Stimulated activated CD8-positive, alpha-beta memory T cell treated with anti-CD3 and anti-CD28 coated beads, Interleukin-7, amount 100 ng/mL, for 48 hours (primary cell): ENCODE results near the gene CTU1.

Source experiments
- DNase-seq, 2 donors: peaks; one replicate each; pipeline ENCODE4 v3.0.0-alpha.2; 2020; ENCODE audit warnings: low read depth in 1 of 2; ENCODE audit errors: extremely low read depth in 1 of 2

Gene CTU1

GRCh38 chr19:51135004-51135403, 26.8 kb upstream of the CTU1 start:
- DNase-seq, result no peak

DNA sequence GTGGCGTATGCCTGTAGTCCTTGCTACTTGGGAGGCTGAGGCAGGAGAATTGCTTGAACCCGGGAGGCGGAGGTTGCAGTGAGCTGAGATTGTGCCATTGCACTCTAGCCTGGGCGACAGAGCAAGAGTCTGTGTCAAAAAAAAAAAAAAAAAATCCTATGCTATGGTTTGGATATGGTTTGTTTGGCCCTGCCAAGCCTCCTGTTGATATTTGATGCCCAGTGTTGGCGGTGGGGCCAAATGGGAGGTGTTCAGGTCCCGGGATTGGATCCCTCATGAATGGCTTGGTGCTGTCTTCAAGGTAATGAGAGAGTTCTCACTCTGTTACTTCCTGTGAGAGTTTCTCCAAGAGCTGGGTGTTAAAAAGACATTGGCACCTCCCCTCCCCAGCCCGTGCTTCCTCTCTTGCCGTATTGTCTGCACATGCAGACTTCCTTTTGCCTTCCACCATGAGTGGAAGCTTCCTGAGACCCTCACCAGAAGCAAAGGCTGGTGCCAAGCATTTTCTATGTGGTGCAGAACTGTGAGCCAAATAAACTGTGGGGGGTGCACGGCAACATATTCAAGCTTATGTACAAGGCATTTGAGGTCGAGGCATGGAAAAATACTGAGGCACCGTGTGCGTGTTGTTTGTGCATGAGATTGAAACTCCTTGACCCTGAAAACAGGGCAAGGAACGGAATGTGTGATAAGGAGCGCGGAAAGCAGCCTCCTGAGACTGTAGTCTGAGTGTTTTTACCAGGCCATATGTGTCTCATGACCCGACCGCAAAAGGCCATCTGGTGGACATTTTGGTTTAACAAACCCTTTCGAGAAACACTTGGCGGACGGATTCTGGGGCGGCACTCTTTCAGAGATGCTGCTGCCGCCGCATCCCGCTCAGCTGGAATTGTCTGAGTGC, 23.8 kb upstream of the CTU1 start:
- peak in 1 of 2 donors; percentile 14 for DNase-seq

DNA sequence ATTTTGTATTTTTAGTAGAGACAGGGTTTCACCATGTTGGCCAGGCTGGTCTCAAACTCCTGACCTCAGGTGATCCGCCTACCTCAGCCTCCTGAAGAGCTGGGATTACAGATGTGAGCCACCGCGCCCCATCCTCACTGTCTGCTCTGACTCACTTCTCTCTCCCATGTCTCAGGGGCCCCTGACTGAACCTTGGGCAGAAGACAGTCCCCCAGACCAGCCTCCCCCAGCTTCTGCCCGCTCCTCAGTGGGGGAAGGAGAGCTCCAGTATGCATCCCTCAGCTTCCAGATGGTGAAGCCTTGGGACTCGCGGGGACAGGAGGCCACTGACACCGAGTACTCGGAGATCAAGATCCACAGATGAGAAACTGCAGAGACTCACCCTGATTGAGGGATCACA, 21.5 kb upstream of the CTU1 start:
- no peak for DNase-seq

DNA sequence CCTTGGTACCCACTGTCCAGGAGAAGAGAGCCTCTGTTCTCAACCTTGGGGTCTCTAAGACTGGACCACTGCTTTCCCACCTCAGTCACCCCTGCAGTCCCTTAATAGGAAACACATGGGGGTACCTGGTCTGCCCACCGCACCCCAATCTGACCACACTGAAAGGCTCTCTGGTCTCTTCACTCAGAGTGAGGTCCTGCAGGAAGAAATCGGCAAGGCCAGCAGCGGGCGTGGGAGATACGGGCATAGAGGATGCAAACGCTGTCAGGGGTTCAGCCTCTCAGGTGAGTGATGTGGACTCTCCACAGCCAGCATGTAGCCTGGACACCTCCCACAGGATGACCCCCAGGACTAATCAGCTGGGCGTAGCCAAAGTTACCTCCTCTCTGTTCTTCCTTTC, 20.0 kb upstream of the CTU1 start:
- no peak for DNase-seq

DNA sequence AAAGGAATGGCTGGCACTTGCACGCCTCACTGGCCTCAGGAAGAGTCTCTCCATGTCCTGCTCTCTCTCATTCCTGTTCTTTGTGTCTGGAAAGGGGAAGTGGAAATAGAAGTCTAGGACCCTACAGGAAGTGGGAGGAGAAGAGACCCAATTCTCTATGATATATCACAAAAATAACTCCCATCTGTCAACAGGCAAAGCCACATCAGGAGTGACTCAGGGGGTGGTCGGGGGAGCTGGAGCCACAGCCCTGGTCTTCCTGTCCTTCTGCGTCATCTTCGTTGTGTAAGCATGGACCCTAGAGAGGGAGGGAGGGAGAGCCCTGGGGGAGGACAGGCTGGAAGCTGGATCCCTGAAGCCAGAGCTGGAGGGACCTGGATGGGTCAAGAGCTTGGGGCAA, 19.5 kb upstream of the CTU1 start:
- DNase-seq, result peak in 1 of 2 donors; percentile 40

GRCh38 chr19:51127032-51127431, 18.8 kb upstream of the CTU1 start:
- no peak for DNase-seq

GRCh38 chr19:51125421-51126075, 17.3 kb upstream of the CTU1 start:
- no peak for DNase-seq

DNA sequence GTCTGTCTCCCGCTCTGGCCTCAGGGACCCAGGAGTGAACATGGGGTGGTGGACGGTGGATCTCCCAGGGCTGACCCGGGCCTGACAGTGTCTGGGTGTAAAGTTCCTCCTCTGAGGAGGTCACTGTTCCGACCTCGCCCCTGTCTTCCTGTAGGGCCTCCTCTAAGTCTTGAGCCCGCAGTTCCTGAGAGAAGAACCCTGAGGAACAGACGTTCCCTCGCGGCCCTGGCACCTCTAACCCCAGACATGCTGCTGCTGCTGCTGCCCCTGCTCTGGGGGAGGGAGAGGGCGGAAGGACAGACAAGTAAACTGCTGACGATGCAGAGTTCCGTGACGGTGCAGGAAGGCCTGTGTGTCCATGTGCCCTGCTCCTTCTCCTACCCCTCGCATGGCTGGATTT, 16.5 kb upstream of the CTU1 start, which contains the start of gene SIGLEC9:
Gene SIGLEC9 (plus strand): TSS at position 178 of the 400 bp plus-strand sequence. CDS start 69 bp downstream, at position 247.
- no peak for DNase-seq

DNA sequence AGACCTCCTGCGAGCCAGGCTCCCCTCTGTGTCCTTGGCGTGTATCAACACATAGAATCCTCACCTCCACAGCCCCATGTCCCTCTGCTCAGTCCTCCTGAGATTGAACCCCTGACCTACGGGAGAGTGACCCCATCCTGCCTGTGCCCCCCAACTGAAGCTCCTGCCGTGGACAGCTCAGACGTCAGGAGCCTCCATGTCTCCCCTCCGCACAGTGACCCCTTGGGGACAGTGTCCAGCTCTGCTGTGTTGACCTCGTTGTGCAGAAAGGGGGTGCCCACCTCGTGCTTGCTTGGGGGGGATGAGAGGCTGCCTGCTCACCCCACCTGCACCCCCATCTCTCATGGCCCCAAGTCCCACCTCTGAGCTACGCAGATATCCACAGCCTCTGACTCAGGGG, 16.0 kb upstream of the CTU1 start:
- DNase-seq, result no peak

DNA sequence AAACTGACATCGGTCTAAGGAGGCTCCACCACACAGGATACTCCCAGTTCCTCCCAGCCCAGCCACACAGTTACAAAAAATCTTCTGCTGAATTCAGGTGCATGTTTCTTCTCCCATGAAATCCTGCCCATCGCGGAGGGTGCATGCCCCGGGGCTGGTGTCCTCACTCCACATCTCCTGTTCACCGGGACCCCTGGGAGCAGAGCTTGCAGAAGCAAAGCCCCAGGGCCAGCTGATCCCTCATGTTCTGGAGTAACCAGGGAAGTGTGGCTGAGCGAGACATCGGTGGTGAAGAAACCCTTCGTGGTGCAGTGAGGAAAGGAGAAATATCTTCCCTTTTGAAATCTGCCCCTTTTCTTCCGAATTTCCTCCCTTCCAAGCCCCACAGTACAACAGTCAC, 15.6 kb upstream of the CTU1 start:
- DNase-seq, result no peak

- no peak for DNase-seq
Observed at GRCh38 chr19:51123381-51123800, 15.2 kb upstream of the CTU1 start.

DNA sequence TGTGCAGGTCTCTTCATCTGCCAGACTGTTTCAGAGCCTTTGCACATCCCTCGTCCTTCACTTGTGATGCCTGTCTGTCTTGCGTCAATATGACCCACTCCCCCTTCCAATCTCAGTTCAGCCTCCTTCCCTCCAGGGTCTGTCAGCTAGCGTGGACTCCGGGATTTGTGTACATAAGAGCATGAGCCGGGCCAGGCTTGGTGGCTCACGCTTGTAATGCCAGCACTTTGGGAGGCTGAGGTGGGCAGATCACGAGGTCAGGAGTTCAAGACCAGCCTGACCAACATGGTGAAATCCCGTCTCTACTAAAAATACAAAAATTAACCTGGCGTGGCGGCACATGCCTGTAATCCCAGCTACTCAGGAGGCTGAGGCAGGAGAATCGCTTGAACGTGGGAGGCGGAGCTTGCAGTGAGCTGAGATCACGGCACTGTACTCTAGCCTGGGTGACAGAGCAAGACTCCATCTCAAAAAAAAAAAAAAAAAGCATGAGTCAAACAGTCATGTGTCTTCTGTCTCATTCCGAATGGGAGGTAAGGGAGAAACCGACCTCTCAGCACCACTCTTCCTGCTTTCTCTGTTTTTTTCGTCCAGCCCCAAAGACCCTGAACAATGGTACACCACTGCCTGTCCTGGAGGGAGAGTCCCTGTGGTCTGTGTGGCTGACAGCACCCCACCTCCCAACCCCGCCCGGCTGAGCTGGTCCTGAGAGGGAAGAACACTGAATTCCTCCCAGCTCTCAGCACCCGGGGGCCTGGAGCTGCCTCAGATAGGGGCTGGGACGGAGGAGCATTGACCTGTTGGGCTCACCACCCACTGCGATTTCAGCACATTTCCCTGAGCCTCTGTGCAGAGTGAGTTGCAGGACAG, 14.1 kb upstream of the CTU1 start:
- DNase-seq, result no peak

- DNase-seq, result no peak
Observed at GRCh38 chr19:51121257-51121656, 13.0 kb upstream of the CTU1 start.

DNA sequence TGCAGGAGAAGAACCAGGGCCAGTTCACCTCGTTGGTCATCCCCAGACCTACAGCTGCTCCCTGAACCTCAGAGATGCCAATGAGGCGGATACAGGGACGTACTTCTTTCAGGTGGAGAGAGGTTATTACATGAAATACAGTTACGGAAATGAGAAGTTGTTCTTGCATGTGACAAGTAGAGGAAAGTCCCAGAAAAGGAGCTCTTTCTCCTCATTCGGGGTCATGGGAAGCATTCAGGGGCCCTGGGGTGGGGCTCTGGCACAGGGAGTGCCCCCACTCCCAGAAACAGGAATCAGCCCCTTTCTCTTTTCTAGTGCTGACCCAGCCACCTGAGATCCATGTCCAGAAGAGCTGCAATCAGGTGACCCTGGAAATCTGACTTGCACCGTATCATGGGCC, 12.0 kb upstream of the CTU1 start:
- no peak for DNase-seq

DNA sequence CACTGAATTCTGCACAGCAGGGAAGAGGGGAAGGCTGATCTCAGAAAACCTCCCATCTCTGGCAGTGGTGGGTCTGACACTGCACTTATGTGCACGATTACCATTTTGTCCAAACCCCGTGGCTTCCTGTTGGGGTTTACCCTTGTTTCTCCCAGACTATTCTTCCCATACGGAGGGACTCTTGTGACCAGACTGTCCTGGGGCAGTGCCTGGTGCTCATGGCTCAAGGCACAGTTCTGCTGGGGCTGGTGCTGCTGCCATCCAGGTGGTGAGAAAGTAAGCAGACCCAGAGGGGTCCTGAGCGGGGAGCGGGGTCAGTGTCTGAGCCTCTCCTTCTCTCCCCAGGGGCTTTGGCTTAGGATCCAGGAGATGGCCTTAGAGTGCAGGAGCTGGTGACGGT, 11.4 kb upstream of the CTU1 start:
- no peak for DNase-seq

DNA sequence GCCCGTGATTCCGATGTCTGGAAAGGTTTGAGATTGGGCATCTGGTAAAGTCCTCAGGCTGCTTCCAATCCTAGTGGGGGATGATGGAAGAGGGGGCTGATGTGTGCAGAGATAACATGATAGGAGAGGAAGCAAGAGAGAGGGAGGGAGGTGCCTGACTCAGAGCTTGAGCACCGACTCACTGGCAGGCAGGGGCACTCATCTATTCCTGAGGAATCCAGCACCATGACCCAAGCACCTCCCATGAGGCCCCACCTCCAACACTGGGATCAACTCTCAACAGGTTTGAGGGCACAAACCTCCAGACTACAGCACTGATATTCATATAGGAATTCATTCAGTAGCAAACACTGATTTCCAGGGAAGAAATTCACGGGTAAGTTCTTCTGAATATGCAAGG, 10.9 kb upstream of the CTU1 start:
- DNase-seq, result no peak

- no peak for DNase-seq
Observed at GRCh38 chr19:51116736-51117286, 8.6 kb upstream of the CTU1 start.

DNA sequence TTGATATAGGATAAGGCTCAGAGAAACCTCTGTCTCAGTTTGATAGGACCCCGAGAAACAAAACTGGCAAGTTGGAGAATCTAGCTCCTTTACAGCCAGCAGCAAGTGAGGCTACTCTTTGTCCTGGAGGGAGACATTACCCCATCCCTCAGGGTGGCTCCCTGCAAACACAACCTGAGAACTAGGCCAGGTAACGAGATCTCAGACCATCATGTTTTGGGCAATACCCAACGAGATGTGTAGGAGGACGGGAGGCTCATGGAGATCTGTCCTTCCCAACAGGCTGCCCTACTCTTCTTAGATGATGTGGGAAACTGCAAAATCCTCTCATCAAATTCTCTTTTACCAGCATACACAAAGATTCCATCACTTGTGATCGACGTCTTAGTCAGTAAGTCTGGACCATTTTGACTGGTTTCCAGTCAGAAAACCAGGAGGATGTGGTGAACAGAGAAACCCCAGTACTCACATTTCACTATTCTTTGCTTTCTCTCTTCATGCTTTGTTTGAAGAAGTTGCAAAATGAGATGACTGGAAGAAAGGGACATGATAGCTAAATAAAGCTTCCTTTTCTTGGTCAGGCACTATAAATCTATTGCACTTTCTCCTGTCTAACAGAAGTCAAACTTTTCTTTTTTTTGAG, 6.0 kb upstream of the CTU1 start:
- no peak for DNase-seq

- DNase-seq, result no peak
Observed at GRCh38 chr19:51111606-51112005, 3.4 kb upstream of the CTU1 start.

GRCh38 chr19:51110666-51110971, 2.4 kb upstream of the CTU1 start:
- DNase-seq, result no peak

DNA sequence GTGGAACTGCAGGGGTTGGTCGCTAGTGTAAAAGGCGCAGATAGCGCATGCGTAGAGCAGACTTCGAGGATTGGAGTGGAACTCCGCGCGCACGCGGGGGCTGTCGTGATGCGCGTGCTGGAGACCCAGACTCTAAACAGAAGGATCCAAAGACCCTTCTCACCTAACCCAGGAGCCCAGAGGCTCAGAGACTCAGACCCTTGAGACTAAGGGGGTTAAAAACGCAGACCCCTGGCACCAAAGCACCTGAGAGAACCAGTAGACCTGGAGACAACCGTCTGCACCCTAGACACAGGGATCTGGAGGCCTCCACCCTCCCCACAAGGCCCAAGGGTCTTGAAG, 567 bp upstream of the CTU1 start:
- no peak for DNase-seq
